ENCODE results near the gene ALK.
A peak's percentile ranks its signal among the peaks of the same experiment; 100 is the strongest.

ALK gene

DNA sequence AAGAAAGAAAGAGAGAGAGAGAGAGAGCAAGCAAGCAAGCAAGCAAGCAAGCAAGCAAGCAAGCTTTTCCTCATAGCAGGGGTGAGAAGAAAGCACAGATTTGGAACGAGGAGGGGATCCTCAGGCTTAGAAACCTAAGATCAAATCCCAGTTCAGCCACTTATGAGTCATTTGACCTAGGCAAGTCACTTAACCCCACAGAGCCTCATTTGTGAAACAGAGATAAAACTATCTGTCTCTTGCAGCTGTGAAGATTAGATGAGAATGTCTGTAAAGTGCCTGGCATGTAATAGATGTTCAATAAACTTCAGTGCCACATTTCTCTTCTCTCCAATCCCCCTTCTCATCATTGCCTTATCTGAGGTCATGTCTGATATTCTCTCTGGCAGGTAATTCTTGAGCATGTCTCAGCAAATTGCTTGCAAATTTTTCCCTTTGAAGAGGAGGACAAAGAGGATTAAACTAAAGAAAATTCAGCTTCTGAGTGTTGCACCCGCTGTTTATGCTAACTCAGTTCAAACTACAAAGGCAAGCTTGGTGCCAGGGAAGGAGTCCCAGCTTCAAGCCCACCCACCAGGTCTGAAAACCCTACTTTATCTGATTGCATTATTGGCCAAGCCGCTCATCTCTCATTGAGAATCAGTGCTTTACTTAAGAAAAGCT lies 20.3 kb downstream of the ALK start:
- no peak for DNase-seq

DNA sequence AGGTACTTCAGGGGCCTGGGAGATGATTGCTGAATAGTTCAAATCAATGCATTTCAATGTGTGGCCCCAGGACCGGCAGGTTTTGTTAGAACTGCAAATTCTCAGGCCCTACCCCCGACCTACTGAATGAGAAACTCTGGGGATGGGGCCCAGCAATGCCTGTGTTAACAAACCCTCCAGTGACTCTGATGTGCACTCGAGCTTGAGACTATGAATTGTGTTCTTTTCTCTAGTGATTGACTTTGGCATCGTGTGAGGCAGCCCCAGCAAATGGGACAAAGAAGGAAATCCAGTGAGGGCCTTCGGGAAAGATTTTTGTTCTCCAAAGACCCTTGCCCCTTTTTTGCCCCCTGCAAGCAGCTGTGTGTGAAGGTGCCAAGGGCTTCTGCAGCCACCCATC lies 22.4 kb downstream of the ALK start:
- DNase-seq, result no peak

DNA sequence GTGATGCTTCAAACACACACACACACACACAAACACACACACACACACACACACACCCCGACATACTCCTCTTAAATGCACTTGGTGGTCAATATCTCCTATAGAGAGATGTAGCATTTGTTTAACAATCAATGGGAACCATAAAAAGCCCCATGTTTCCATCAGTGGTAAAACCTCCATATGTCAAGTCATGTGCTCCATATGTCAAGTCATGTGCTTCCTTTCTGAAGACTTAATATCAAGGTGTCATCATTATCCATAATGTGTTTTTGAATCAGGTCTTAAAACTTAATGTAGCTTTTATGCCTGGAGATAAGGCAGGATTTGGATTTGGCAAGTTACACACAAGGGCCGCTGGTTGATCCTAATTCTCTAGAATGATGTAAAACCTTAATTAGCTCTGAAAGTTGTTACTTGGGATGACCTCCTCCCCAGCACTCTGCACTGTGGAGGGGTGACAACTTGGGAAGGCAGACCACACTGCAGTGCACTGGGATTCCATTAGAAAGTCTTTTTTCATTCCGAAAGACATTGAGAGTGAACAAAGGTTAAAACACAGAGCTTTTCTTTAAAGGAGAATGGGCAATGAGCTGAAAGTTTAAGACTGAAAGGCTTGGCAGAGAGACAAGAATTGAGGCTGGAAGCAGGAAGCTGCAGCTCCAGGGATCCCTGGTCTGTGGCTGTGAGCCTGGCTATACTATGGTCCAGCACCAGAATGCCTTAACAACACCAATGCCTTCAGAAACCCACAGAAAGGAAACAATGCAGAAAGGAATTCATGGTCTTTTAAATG lies 26.4 kb downstream of the ALK start:
- no peak for DNase-seq

DNA sequence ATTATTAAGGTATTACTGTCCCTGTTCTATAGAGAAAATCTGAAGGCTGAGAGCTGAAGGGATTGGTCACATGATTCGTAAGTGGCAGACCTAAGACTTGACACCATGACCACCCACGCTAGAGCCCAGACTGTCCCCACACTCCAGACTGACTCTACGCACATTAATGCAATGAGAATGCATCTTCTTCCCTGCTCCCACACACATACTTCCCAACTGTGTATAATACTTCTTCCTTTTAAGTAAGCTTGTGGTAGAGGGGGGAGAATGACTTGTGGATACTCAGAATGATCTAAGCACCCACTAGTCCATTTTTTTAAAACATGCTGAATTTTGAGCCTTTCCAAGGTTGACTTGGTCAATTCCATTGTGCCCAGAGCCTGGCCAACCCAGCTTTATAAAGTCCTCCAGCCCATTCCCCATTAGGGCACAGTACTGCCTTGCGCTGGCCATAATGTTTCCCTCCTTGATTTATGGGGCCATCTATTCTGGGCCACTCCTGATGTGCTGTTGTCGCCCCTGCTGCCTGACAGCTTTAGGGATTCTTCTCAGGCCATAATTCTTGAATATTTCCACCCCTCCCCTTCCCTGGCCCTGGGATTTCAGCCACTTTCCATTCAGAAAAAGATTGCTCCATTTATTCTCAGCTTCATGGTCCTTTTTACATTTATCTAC lies 28.7 kb downstream of the ALK start:
- no peak for DNase-seq

DNA sequence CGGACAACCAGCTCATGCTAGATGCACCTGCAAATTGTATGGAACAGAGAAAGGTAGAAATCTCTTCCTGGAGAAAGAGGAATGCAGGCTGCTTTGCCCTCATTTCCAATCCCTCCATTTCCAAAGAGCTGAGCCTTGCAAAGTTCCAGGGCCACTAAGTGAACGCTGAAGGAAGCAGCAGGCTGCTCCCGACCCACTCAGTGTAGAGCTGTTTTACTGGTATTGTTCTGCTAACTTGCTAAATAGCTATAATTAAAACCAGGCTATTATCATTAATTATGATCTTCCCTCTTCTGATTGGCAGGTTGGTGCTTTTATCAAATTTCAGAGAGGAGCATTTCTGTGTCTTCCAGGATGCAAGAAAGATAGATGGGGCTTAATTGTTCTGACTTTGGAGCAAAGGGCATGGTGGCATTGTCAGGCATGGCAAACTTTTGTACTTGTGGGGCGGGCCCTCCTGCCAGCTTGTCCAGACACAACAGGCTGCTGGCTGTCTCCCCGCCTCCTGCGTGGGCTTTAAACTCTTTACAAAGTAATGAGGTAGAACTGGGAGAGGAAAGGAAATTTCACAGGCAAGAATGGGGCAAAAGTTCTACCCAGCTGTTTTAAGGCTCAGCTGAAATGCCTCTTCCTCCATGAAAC lies 40.2 kb downstream of the ALK start:
- no peak for DNase-seq

DNA sequence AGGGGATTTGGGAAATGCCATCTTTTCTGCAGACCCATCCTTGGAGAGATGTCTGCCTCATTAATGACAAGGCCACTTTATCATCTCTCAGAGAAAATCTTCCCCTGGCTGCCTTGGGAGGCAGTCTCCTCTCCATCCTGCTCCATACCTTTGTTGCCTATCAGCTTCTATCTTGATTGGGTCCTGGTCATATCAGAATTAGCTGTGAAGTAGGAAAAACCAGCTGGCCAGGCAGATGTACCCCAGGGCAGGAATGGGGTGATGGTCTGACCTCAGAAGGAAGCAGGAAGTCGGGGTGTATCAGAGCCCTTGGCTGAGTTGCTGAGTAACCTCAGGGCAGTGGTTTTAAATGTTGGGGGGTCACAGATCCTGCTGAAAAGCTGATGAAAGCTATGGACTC lies 41.3 kb downstream of the ALK start:
- no peak for DNase-seq

DNA sequence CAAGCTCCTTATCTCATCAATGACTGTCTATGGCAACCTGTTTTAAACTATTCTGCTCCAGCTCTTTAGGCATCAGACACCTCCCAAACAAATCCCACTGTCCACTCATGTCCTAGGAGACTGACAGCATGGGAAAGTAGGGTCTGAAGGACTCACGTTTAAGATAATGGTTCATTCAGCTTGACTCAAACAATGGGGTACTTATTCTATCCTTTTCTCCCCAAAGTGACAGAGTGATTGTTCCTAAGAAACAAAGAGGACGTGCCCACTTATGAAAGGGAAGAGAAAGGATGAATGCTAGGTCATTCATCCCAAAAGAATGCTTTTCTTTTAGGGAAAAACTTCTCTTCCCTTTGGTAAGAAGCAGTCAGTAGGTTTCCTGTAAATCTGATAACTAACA lies 41.9 kb downstream of the ALK start:
- no peak for DNase-seq

DNA sequence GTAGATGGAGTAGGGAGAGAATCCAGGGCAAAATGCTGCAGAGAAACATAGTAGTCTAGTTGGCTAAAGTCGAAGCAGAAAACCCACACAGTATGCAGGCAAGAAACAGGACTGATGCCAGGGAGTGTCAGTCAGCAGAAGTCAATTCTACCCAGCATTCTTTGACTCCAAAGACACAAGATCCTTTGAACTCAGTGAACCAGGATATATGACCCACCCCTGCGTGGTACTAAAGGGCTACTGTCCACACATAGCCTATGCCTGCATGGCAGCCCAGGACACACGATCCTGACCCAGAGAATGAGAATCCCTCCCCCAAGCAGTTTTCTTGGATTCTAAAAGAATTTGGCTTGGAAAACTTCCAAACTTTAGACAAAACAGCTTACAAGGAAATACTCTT lies 42.5 kb downstream of the ALK start:
- no peak for DNase-seq

DNA sequence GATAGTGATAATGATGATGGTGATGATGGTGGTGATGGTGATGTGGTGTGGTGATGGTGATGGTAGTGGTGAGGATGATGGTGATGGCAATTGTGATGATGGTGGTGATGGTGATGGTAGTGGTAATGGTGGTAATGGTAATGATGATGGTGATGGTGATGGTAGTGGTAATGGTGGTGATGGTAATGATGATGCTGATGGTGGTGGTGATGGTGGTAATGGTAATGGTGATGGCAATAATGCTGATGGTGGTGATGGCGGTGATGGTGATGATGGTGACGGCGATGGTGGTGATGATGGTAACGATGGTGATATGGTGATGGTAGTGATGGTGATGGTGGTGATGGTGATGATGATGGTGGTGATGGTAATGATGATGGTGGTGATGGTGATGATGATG lies 45.0 kb downstream of the ALK start:
- no peak for DNase-seq

DNA sequence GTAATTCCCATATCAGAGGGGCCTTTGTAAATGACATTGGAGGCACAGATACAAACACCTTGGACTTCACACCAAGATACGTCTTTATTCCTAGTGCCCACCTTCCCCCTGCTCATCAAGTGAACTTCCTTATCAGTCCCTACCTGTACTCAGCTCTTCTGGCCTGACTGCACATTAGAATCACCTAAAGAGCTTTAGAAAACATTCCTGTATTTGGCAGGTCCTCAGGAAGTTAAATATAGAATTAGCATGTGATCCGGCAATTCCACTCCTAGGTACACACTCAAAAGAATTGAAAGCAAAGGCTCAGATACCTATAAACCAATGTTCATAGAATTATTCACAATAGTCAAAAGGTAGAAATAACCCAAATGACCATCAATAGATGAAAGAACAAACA lies 46.6 kb downstream of the ALK start:
- DNase-seq, result no peak

DNA sequence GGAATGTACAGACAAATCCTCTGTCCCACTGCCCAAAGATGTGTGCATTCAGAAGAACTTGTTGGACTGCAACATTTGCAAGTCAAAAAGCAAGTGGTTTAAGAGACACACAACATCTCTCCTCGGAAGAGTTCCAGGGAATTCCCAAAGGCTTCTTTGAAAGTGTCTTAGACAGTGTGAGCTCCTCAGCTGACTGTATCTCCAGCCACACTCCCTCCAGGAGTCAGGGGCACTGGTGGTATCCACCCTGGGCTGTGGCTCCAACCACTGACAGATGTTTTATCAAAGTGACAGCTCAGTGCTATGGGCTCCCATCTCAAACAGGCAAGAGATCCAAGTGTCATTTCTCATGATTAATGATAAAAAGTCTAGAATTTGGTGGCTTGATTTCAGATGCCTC lies 48.5 kb downstream of the ALK start:
- DNase-seq, result no peak

DNA sequence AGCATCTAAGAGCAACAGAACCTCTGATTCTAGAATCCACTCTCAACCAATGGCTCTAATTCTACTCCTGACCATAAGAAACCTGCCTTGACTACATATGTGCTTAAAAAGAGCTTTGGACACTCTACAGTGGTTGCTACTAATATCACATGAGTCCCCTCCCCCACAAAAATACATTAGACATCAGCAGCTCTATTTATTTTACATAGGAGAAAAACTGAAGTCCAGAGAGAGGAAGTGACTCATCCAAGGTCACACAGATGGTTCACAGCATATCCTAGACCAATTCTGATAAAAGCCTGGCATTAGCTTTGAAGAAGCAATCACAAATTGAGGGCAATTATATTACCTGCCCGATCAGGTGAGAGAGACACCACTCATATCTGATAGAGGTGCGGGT lies 49.8 kb downstream of the ALK start:
- DNase-seq, result no peak

DNA sequence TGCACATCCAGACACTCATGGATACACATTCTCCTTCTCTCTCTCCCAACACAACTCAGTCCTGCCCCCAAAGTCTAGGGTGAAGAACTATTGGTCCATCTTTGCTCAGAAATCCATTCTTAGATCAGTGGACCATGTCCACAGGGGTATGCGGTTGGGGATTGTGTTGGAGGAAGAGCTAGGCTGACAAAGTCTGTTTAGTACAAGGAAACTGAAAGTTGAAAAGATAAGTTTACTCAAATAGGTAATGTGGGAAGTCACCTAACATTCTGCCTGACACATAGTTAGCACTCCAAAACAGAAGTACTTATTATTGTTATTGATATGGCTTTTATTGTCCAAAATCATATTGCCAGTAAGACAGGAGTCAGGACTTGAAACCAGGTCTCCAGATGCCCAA lies 55.9 kb downstream of the ALK start:
- DNase-seq, result no peak

DNA sequence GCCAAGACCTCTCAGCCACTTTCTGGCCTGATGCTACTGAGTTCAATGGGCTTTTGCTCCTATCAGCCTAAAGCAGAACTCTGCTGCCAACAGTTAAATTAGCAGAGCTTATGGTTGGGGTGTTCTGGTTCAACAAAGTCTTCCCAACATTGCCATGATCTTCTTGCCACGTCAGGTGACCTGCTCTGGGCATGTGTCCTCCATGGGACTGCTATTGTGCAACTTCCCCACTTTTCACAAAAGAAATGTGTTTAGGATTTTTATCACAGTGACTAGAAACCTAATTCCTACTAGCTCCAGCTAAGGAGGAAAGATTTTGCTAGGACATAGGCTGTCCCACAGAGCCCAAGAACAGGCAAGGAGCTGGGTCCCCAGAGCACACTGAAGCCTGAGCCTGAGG lies 56.4 kb downstream of the ALK start:
- no peak for DNase-seq

DNA sequence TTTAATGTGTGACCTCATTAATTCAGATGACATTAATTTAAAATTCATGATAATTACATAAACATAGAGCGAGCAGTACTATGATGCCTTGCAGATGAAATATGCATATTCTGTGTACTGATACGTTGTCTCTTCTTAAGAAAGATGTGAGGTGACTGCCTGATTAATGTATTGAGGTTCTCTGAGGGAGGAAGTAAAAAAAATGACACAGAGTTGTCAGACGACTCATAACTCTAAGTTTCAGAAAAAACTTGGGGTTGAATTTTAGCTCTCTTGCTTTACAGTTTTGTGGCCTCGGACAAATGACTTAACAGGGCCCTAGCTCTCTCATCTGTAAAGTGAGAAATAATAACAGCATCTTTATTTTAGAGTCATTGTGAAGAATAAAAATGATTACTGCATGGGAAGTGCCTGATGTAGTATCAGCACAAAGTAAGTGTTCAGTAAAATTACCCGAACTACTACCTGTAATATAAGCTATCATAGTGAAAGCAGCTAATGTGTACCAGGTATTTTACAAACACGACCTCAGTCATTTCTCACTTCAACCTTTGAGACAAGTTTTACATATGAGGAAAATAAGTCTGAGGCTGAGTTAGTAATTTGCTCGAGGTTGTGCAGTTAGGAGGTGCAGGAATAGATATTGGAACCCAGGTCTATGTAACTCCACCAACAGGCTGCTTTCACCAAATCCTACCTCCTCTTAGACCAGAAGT lies 65.3 kb downstream of the ALK start:
- DNase-seq, result no peak

DNA sequence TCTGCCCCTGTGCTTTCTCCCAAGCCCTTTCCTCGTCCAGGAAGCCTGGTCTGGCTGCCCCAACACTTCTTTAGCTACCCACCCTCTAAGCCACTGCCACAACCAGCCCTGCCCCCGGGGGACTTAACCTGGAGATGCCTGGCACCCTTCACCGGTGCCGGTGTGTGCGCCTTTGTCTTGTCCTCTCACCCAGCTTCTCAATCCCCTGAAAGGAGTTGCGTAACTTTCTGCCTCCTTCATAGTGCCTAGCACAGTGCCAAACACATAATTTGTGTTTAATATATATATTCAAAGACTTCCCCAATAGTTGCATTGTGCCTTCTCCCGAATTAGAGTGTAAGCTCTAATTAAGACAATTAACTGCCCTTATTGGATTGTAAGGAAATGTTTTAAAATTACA lies 70.6 kb downstream of the ALK start:
- no peak for DNase-seq

DNA sequence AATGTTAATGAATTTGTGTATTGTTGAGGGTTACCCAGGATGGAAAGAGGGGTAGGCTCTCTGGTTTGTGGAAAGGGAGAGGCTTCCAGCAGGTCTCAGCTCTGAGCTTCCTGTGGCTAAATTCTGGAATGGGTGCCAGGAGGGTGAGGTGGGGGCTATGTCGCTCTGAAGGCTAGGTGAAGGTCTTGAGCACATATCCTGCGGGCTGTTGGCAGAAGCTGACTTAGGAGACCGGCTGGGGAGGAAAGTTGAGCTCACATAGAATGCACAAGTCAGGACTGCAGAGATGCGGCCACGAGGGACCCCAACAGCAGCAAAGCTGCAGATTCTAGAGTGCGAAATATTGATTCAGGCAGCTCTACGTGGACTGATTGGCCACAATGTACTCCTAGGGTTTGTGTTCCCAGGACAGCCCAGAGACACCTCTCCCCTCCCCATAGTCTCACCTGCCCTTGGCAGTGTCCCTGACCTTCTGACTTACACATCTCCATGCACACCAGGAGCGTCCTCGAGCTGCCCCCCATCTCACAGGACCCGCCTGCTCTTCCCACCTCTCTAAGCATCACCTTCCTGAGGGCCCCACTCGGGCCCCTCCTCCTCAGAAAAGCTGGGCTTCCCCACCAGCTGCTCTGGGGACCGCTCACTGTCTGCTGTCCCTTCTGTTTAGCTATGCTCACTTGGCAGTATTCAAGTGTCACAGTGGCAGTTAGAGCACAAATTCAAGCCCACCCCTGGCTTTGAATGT lies 72.6 kb downstream of the ALK start:
- DNase-seq, result no peak

DNA sequence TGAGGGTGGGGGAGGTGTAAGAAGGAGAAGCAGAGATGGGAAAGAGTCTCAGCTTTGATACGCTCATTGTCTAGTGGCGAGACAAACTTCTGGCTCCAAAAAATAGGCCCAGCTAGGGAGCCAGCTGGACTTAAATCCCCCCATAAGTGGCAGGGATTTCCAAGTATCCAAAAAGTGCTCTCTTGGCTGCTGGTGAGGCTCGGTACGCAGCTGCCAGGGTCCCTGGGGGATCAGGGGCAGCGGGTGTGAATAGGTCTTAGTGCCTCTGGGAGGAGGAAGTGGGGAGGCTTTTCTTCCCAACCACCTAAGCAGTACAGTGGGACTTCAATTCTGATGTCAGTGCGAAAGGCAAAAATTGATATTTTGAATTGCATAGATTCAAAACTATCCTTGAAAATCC lies 73.5 kb downstream of the ALK start:
- no peak for DNase-seq

DNA sequence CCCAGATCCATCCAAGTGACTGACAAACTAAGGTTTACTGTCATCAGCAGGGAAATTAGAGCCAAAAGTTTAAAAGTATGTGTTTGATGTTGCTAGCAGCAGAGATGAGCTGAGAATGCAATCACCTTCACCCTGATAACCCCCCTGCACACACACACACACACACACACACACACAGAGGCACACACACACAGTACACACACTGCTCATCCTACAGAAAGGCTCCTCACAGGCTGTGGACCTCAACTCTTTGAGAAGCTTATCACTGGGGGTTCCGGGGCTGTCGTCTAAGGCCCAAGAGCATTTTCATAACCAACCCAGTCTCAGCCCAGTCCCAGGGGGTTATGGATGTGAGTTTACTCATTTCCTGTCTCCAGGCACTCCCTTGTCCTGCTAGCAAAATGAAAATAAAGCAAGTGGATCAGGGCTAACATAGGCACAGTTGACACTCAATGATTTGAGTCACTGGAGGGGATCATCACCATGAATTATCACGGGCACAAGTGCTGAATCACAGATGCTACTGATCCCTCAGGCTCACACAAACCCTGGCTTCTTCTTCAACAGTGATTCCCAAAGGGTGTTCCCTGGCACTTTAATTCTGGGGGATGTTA lies 76.6 kb downstream of the ALK start:
- DNase-seq, result no peak

DNA sequence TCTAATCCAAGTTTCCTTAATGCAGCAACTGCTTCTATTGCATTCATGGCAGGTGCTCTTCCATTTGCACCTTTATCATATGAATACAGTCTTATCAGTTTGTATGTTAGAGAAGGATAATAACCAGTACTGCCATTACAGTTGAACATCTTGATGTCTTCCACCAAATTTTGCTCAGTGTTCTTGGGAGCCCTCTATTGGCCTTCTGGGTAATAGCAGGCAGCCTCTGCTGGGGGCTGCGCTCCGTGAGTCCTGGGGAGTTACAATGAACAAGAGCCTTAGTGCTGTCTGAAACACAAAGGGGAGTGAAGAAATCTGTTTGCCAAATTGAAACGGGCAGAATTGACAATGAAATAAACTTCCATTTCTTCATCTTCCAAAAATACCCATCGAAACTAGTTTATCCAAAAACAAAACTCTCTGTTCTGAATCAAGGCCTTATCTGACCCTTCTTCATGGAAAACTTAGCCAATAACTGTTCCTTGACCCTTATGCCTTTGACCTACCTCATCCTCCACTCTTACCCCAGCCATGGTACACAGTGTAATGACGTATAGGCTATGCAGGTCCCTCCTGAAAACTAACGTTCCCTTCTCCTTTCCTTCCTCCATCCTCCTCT lies 79.9 kb downstream of the ALK start:
- peak; percentile 45 for DNase-seq

DNA sequence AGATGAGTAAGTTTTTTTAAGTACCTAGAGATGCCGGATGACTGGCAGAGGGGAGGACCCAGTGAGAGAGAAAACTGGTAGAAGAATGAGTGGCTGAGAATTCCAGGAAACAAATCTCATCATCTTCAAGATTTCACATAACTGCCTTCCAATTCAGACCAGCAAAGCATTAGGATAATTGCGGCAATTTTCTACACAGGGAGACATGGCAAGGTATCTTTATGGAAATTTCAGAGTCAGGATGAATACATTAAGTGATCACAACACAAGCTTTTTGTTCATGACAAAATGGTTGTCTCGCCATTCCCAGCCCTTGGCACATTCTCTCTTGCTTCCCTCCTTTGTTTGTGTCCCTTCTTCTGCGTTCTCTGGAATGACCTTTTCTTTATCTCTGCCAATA lies 82.1 kb downstream of the ALK start:
- peak; percentile 26 for DNase-seq

DNA sequence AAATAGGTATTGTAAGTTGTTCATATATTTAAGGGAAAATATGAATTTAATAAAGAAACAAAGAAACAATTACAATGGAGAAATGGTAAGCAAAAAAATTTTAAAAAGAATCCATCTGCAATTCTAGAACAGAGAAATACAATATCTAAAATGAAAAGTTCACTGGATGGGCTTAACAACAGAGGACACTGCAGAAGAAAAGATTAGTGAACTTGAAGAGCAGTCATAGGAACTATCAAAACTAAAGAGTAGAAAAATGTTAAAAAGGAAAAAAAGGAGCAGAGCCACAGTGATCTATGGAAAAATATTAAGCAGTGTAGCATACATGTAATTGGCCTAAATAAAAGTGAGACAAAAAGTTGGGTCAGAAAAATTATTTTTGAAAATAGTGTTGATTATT lies 83.5 kb downstream of the ALK start:
- no peak for DNase-seq
